Measurements from ENCODE around the gene TNS3. TPM values are rescaled to one million over a fixed set of nuclear protein-coding genes. Genes with fewer than 3 reads are reported as not detected.

Gene TNS3
- total RNA-seq, 1 donor from 2014 or later = 40.8 TPM

DNA sequence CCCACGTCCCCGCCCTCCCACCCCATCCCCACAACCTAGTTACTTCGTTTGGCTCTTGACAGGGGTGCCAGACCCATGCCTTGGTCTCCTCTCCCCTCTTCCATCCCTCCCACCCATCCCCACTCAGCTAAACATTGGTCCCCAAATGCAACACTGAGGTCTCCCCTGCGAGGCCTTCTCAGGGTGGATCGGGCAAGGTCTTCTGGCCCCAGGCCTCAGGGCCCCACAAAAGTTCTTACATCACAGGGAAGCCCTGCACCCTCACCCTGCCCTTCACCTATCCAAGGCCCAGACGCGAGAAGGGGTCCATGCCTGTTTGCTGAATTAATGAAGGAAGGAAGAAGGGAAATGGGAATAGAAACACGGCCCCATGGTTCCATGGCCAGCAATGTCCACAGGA, 32.0 kb downstream of the TNS3 start:
- DNase-seq (ENCODE audit: low read depth) = no peak
- TF ChIP-seq, protein P1, sequence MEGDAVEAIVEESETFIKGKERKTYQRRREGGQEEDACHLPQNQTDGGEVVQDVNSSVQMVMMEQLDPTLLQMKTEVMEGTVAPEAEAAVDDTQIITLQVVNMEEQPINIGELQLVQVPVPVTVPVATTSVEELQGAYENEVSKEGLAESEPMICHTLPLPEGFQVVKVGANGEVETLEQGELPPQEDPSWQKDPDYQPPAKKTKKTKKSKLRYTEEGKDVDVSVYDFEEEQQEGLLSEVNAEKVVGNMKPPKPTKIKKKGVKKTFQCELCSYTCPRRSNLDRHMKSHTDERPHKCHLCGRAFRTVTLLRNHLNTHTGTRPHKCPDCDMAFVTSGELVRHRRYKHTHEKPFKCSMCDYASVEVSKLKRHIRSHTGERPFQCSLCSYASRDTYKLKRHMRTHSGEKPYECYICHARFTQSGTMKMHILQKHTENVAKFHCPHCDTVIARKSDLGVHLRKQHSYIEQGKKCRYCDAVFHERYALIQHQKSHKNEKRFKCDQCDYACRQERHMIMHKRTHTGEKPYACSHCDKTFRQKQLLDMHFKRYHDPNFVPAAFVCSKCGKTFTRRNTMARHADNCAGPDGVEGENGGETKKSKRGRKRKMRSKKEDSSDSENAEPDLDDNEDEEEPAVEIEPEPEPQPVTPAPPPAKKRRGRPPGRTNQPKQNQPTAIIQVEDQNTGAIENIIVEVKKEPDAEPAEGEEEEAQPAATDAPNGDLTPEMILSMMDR (conservative IDR thresholded peaks at IDR 0.05; ENCODE audit: low read depth, low read length) = no peak
- H3K4me3 ChIP-seq (ENCODE audit: low read depth, low read length) = no peak overlapping the region

DNA sequence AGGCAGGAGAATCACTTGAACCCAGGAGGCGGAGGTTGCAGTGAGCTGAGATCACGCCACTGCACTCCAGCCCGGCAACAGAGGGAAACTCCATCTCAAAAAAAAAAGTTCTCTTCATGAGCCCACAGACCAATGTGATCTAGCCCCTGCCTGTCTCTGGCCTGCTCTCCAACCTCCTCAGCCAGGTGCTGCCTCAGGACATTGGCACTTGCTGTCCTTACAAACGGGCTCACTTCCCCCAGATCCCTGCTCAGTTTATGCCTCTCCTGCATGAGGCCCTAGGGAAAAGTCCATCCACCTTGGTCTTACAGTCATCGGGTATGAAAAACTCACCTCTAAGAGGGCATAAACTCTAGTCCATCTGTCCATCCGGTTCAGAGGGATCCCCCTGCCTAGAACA, 32.5 kb downstream of the TNS3 start:
- TF ChIP-seq, protein P1 (conservative IDR thresholded peaks at IDR 0.05; ENCODE audit: low read depth, low read length) = no peak
- no peak for DNase-seq (ENCODE audit: low read depth)
- no peak overlapping the region for H3K4me3 ChIP-seq (ENCODE audit: low read depth, low read length)

DNA sequence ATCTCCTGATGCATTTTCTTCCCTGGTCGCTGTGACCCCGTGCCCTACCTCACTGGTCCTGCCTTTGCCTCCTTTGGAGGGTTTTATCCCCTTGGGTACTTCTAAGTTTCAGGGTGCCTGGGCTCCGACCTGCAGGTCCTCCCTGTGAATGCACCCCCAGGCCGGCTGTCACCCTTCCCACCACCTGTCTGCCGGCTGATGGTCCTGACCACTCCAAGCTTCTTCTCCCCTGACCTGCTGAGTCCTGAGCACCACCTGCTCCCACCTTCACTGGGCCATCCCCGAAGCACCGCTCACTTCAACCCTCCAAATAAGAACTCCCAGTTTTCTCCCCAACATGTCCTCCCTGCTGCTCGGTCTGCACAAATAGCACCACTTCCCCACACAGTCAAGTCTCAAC, 33.4 kb downstream of the TNS3 start:
- no peak for DNase-seq (ENCODE audit: low read depth)
- no peak overlapping the region for H3K4me3 ChIP-seq (ENCODE audit: low read depth, low read length)
- TF ChIP-seq, protein P1 (conservative IDR thresholded peaks at IDR 0.05; ENCODE audit: low read depth, low read length) = no peak

DNA sequence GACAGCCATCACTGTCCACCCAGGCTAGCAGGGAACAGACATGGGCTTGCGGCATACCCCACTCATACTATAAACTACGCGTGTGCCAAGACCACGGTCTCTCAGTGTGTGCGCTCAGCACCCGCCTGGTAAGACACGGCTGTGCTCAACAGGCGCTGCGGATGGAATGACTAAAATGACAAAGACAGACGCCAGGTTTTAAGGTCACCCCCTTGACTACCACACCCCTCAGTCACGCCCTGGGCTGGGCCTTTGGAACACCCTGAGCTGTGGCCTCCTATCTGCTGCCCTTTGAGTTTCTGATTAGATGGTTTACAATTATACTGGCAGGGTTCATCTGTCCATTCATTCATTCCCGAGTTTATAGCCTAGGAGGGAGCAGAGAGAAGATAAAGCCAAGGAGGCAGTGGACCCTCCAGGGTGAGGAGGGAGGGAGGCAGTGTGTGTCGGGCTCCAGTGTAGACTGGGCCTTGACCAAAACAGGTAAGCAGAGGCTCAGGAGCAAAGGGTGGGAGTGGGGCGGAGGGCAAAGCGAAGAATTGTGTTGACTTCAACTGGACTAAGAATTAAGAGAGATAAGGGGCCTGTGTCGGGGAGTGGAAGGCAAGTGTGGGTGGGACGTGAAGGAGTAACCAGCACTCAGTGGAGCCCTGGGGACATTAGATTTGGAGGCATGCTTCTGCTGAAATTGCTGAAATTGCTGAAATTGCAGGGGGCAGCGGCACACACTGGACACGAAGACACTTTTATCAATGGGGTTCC, 35.0 kb downstream of the TNS3 start:
- TF ChIP-seq, protein P1 (conservative IDR thresholded peaks at IDR 0.05; ENCODE audit: low read depth, low read length) = no peak
- no peak overlapping the region for H3K4me3 ChIP-seq (ENCODE audit: low read depth, low read length)
- no peak for DNase-seq (ENCODE audit: low read depth)

DNA sequence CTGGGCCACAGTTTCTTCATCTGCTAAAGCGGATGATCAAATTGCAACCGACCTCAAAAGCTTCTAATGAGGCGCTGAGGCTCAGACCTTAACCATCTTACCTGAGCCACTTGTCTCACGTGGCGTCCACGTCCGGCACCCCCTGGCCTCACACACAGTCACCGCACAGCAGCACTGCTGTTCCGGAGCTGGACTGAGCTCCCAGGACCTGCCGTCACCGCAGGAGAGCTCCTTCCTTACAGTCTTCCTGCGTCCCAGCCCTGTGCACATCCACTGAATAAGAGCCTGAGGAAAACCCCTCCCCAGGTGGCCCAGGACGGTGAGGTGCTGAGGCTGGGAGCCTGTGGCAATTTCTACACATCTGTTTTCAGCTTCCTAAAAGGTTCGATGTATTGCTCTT, 35.7 kb downstream of the TNS3 start:
- H3K4me3 ChIP-seq (ENCODE audit: low read depth, low read length) = no peak overlapping the region
- TF ChIP-seq, protein P1 (conservative IDR thresholded peaks at IDR 0.05; ENCODE audit: low read depth, low read length) = no peak
- DNase-seq (ENCODE audit: low read depth) = no peak

DNA sequence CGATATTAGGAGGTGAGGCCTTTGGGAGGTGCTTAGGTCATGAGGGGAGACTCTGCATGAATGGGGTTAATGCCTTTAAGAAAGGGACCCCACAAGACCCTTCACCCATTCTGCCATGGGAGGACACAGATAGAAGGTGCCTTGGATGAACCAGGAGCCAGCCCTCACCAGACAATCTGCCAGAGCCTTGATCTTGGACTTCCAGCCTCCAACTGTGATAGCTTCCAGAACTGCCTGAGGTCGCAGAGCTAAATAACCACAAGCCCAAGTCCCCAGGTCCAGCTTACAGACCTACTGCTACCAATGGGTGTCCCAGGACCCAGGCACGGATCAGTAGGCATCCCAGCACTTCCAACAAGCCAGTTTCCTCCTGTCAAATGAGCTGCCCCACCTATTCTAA, 37.5 kb downstream of the TNS3 start:
- DNase-seq (ENCODE audit: low read depth) = no peak
- H3K4me3 ChIP-seq (ENCODE audit: low read depth, low read length) = no peak overlapping the region
- TF ChIP-seq, protein P1 (conservative IDR thresholded peaks at IDR 0.05; ENCODE audit: low read depth, low read length) = no peak

DNA sequence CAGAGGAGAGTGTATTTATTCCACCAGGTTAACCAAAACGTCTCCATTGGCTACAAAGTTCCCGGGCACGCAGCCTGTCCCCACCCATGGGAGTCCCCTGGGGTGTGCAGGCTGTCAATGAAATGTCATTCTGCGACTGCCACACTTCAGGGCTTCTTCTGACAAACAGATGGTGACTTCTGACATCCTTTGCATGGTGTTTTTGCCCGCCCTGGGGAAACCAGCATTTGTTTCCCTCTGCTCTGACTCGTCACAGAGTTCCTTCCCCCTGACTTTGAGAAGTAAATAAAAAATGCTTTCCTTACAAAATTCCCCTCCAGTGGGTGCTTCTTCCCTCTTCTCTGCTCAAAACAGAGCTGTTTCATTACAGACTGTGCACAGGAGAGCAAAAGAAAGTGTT, 38.2 kb downstream of the TNS3 start:
- TF ChIP-seq, protein P1 (conservative IDR thresholded peaks at IDR 0.05; ENCODE audit: low read depth, low read length) = no peak
- no peak overlapping the region for H3K4me3 ChIP-seq (ENCODE audit: low read depth, low read length)

More for the DNA sequence above, 38.2 kb downstream of the TNS3 start:
- DNase-seq (ENCODE audit: low read depth) = no peak
